Activated CD8-positive, alpha-beta memory T cell treated with anti-CD3 and anti-CD28 coated beads for 1 hour (primary cell): ENCODE measurements around the gene PIP5K1A.

Experiments used
- DNase-seq, 2 donors: peaks; one replicate each; pipeline ENCODE4 v3.0.0-alpha.2; 2020; ENCODE audit warnings: low read depth in 1 of 2; ENCODE audit errors: extremely low read depth in 1 of 2

Gene PIP5K1A

GRCh38 chr1:151287767-151288500, 89.6 kb downstream of the PIP5K1A start:
- no peak for DNase-seq

GRCh38 chr1:151288502-151288901, 90.2 kb downstream of the PIP5K1A start:
- no peak for DNase-seq

GRCh38 chr1:151289080-151289935, 91.0 kb downstream of the PIP5K1A start:
- DNase-seq, result no peak

GRCh38 chr1:151289991-151290708, 91.8 kb downstream of the PIP5K1A start:
- DNase-seq, result no peak

GRCh38 chr1:151290709-151291303, 92.5 kb downstream of the PIP5K1A start:
- no peak for DNase-seq

GRCh38 chr1:151292207-151293030, 94.1 kb downstream of the PIP5K1A start:
- no peak for DNase-seq

- DNase-seq, result no peak
These were observed 94.7 kb downstream of the PIP5K1A start for GRCh38 chr1:151293093-151293492.

GRCh38 chr1:151294742-151295462, 96.5 kb downstream of the PIP5K1A start:
- no peak for DNase-seq
